H1 (cell line): ENCODE data around the gene TPST2. TPM values are rescaled to one million over a fixed set of nuclear protein-coding genes. Genes with fewer than 3 reads are reported as not detected.
A peak's percentile ranks its signal among the peaks of the same experiment; 100 is the strongest.

Source experiments
- CTCF ChIA-PET: fragments of 300-600 bp; sonication (Branson Sonifier 250); formaldehyde crosslinking; loops from one replicate; lab custom pipeline; 2021; ENCODE audit not compliant: partially characterized antibody; lab: Charles Lee
- POLR2A ChIA-PET: fragments of 300-600 bp; sonication (Branson Sonifier 250); formaldehyde crosslinking; loops from one replicate; lab custom pipeline; 2021; ENCODE audit warnings: inconsistent platforms; ENCODE audit not compliant: partially characterized antibody; lab: Charles Lee
- DNase-seq, 2 experiments: peaks; one replicate each; pipeline versions ENCODE4 v3.0.0 to v3.0.0-alpha.2; 2010 to 2022; ENCODE audit warnings: low spot score in 2 of 2, low read depth in 1 of 2, mixed read lengths in 1 of 2
- FAIRE-seq: peaks from 2 replicates; lab custom pipeline; 2011; peaks lifted over from hg19 to GRCh38; lab: Jason Lieb, UNC
- H2AFZ ChIP-seq: 2 replicates; pipeline ENCODE4 v1.8.1; 2012; ENCODE audit warnings: low read length, inconsistent platforms
- H2AK5ac ChIP-seq: 2 replicates; pipeline ENCODE4 v1.6.1; 2013; ENCODE audit warnings: low read depth, low read length
- H2BK120ac ChIP-seq: replicated peaks from 2 replicates; pipeline ENCODE3; 2013; ENCODE audit warnings: low read depth, low read length, inconsistent platforms
- H2BK12ac ChIP-seq: 2 replicates; pipeline ENCODE4 v1.6.1; 2013; ENCODE audit warnings: low read depth, low read length
- H2BK15ac ChIP-seq: 2 replicates; pipeline ENCODE4 v1.6.1; 2013; ENCODE audit warnings: low read length
- H2BK20ac ChIP-seq: 2 replicates; pipeline ENCODE4 v1.6.1; 2013; ENCODE audit warnings: low read length
- H2BK5ac ChIP-seq: 2 replicates; pipeline ENCODE4 v1.6.1; 2013; ENCODE audit warnings: low read depth, low read length
- H3K14ac ChIP-seq: 2 replicates; pipeline ENCODE4 v1.6.1; 2013; ENCODE audit warnings: inconsistent platforms; ENCODE audit not compliant: insufficient read length
- H3K18ac ChIP-seq: 2 replicates; pipeline ENCODE4 v1.6.1; 2013; ENCODE audit warnings: low read length; ENCODE audit errors: extremely low read depth
- H3K23ac ChIP-seq: 2 replicates; pipeline ENCODE4 v1.6.1; 2013; ENCODE audit warnings: inconsistent platforms; ENCODE audit not compliant: insufficient read length
- H3K23me2 ChIP-seq: 2 replicates; pipeline ENCODE4 v1.6.1; 2013; ENCODE audit warnings: low read depth, low read length
- H3K27ac ChIP-seq: 2 replicates; pipeline ENCODE4 v1.6.1; 2011; ENCODE audit warnings: low read depth, low read length, inconsistent platforms
- H3K27me3 ChIP-seq, 4 experiments: replicated peaks in 1 of 4; 1 replicate in 1 of 4; 2 replicates in 3 of 4; pipeline versions ENCODE4 v1.6.1 to v1.8.1; 2011 to 2013; ENCODE audit warnings: low read length in 3 of 4, mild to moderate bottlenecking in 3 of 4, inconsistent platforms in 2 of 4, mixed read lengths in 2 of 4, moderate library complexity in 1 of 4; ENCODE audit not compliant: control insufficient read depth in 3 of 4, insufficient read depth in 3 of 4; ENCODE audit errors: extremely low read depth in 1 of 4
- H3K36me3 ChIP-seq, 4 experiments: 2 replicates each; pipeline versions ENCODE4 v1.6.1 to v1.8.1; 2011 to 2013; ENCODE audit warnings: mild to moderate bottlenecking in 4 of 4, low read length in 3 of 4, moderate library complexity in 2 of 4, control low read depth in 1 of 4, inconsistent platforms in 1 of 4; ENCODE audit not compliant: insufficient read depth in 4 of 4, control insufficient read depth in 2 of 4
- H3K4ac ChIP-seq: replicated peaks from 2 replicates; pipeline ENCODE3; 2013; ENCODE audit warnings: low read length, low read depth, mixed read lengths, inconsistent platforms; ENCODE audit not compliant: insufficient read length
- H3K4me1 ChIP-seq, 4 experiments: replicated peaks in 1 of 4; 1 replicate in 1 of 4; 2 replicates in 3 of 4; pipeline versions ENCODE4 v1.6.1 to v1.8.1; 2011 to 2013; ENCODE audit warnings: low read length in 3 of 4, inconsistent platforms in 2 of 4, mixed read lengths in 1 of 4; ENCODE audit not compliant: insufficient read depth in 4 of 4, control insufficient read depth in 3 of 4
- H3K4me2 ChIP-seq, 2 experiments: 2 replicates each; pipeline versions ENCODE4 v1.6.1 to v1.8.1; 2011 to 2013; ENCODE audit warnings: low read depth in 2 of 2, low read length in 2 of 2, control low read depth in 1 of 2, inconsistent platforms in 1 of 2, mild to moderate bottlenecking in 1 of 2; ENCODE audit not compliant: insufficient read depth in 1 of 2
- H3K4me3 ChIP-seq, 4 experiments: fragments of 200-600, 300-600 bp in 1 of 4; sonication (generic), shearing (Covaris generic), sonication (Bioruptor Twin) in 1 of 4; 2 replicates each; pipeline versions ENCODE4 v1.5.1 to v1.8.1; 2011 to 2016; ENCODE audit warnings: low read length in 4 of 4, low read depth in 3 of 4, control low read depth in 2 of 4, inconsistent platforms in 2 of 4, mild to moderate bottlenecking in 2 of 4, mixed read lengths in 1 of 4, moderate library complexity in 1 of 4; ENCODE audit not compliant: insufficient read depth in 2 of 4; ENCODE audit errors: extremely low read depth in 1 of 4
- H3K56ac ChIP-seq: replicated peaks from 2 replicates; pipeline ENCODE3; 2013; ENCODE audit warnings: low read depth, mild to moderate bottlenecking, mixed read lengths, low read length, inconsistent platforms; ENCODE audit not compliant: insufficient read length
- H3K79me1 ChIP-seq: 2 replicates; pipeline ENCODE4 v1.6.1; 2013; ENCODE audit warnings: low read depth, low read length, control low read depth
- H3K79me2 ChIP-seq, 2 experiments: 2 replicates each; pipeline versions ENCODE4 v1.6.1 to v1.8.1; 2012 to 2013; ENCODE audit warnings: low read length in 2 of 2, mild to moderate bottlenecking in 2 of 2, inconsistent platforms in 1 of 2; ENCODE audit not compliant: insufficient read depth in 2 of 2, control insufficient read depth in 1 of 2
- H3K9ac ChIP-seq, 4 experiments: replicated peaks in 1 of 4; 1 replicate in 1 of 4; 2 replicates in 3 of 4; pipeline versions ENCODE4 v1.6.1 to v1.8.1; 2011 to 2013; ENCODE audit warnings: low read depth in 3 of 4, low read length in 3 of 4, control low read depth in 2 of 4, mild to moderate bottlenecking in 2 of 4, moderate library complexity in 2 of 4, inconsistent platforms in 1 of 4; ENCODE audit errors: extremely low read depth in 1 of 4
- H3K9me3 ChIP-seq, 2 experiments: 2 replicates each; pipeline versions ENCODE4 v1.6.1 to v1.8.1; 2012 to 2013; ENCODE audit warnings: mild to moderate bottlenecking in 2 of 2, moderate library complexity in 2 of 2, control low read depth in 1 of 2, inconsistent platforms in 1 of 2, low read depth in 1 of 2, low read length in 1 of 2, mixed read lengths in 1 of 2; ENCODE audit not compliant: insufficient read depth in 2 of 2
- H4K20me1 ChIP-seq, 2 experiments: replicated peaks in 1 of 2; 2 replicates each; pipeline versions ENCODE3 to v1.8.1; 2011 to 2013; ENCODE audit warnings: inconsistent platforms in 2 of 2, low read length in 2 of 2, mild to moderate bottlenecking in 1 of 2; ENCODE audit not compliant: insufficient read depth in 2 of 2, control insufficient read depth in 1 of 2
- H4K5ac ChIP-seq: 2 replicates; pipeline ENCODE4 v1.6.1; 2013; ENCODE audit warnings: low read length, low read depth, mixed read lengths, inconsistent platforms; ENCODE audit not compliant: insufficient read length
- H4K8ac ChIP-seq: 2 replicates; pipeline ENCODE4 v1.8.0; 2013; ENCODE audit warnings: mild to moderate bottlenecking, moderate library complexity, low read length, inconsistent platforms; ENCODE audit not compliant: insufficient read depth; ENCODE audit errors: extremely low read depth
- H4K91ac ChIP-seq: replicated peaks from 2 replicates; pipeline ENCODE3; 2013; ENCODE audit warnings: low read length, mixed read lengths, inconsistent platforms; ENCODE audit not compliant: insufficient read length
- CHD1 ChIP-seq: IDR thresholded peaks from 2 replicates; pipeline ENCODE4 v1.6.1; 2012; ENCODE audit warnings: low read depth, low read length, improper control_type of control experiment
- HDAC6 ChIP-seq: IDR thresholded peaks from one replicate; pipeline ENCODE4 v1.7.1; 2012; ENCODE audit warnings: low read depth, mild to moderate bottlenecking, inconsistent platforms, low read length, moderate library complexity
- JUN ChIP-seq: IDR thresholded peaks from 2 replicates; pipeline ENCODE4 v1.6.1; 2011; ENCODE audit warnings: low read depth, mild to moderate bottlenecking, improper control_type of control experiment, low read length
- MAFK ChIP-seq: IDR thresholded peaks from 2 replicates; pipeline ENCODE4 v1.6.1; 2012; ENCODE audit warnings: low read depth, mild to moderate bottlenecking, improper control_type of control experiment, low read length
- WGBS, 2 experiments: shearing (Covaris generic) in 1 of 2; methylation state at CpG; one replicate each; pipeline versions ENCODE4 v1.1.6 to v1.1.7; 2013 to 2015; ENCODE audit warnings: low lambda C conversion rate in 2 of 2, mixed read lengths in 2 of 2, inconsistent platforms in 1 of 2, low coverage in 1 of 2, missing lambda C conversion rate in 1 of 2; ENCODE audit not compliant: insufficient replicate concordance in 2 of 2, insufficient coverage in 1 of 2, insufficient read length in 1 of 2; ENCODE audit errors: extremely low coverage in 1 of 2, missing lambda C conversion rate in 1 of 2; 5-methylcytosine and 5-hydroxymethylcytosine counted together
- polyA plus RNA-seq, 7 experiments: library from polyadenylated mRNA; depleted of rRNA in 3 of 7; stranded (reverse) in 5 of 7; unstranded in 2 of 7; fragments of >200 nt in 5 of 7; fragments of 200-250 nt in 2 of 7; gene quantifications; 1 replicate in 5 of 7; 2 replicates in 1 of 7; 4 replicates in 1 of 7; pipeline versions ENCODE4 v1.2.1 to v1.2.3, GENCODE V29; 2011 to 2013; ENCODE audit warnings: missing spikeins in 2 of 7, mixed read lengths in 2 of 7
- total RNA-seq: library from RNA; stranded (reverse); fragmentation: NEBNext Ultra II Directional; extraction: Animal tissue kit (Norgen Biotek cat#: 25700); gene quantifications from 2 replicates; pipeline ENCODE4 v1.2.1, GENCODE V29; 2021
- TF ChIP-seq, protein P1 (sequence below): IDR thresholded peaks from 2 replicates; pipeline ENCODE4 v1.6.1; 2011; ENCODE audit warnings: low read depth, mild to moderate bottlenecking, low read length; ENCODE audit not compliant: insufficient read depth

TPST2 gene
- total and polyA plus RNA-seq, 2 of the 8 experiments (the other 6 are each of a cell fraction or from before 2014, with no cell fraction given) = 58.8 to 143 TPM

DNA sequence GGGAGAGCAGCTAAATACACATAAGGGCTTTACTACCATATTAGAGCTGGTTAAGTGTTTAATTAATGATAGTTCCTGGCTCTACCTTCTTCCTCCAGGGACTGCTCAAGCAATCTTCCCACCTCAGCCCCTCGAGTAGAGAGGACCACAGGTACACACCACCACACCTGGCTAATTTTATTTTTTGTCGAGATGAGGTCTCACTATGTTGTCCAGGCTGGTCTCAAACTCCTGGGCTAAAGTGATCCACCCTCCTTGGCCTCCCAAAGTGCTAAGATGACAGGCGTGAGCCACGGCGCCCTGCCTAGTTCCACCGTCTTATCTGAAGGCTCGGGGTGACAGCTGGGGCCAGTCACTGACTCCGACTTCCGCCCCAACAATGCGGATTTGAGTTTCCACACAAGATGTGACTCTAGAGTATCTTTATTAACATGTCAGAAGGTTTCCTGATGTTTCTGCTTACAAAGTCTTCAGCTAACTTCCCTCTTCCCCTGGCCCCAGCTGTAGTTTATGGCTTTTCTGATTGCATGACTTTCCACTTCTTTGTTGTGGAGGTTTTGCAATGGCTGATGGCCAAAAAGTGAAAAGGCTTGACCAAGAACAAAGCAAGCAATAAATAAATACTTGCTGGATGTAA is 16.8 kb downstream of the TPST2 start:
- CTCF ChIA-PET = interaction anchor here (0.7 to 2.1 kb wide), 4 partner anchors 9 to 96 kb away, joined by 3 to 6 read pairs (median 6); no protein-coding TSS in a partner anchor

More for the DNA sequence above, 16.8 kb downstream of the TPST2 start:
- Histone ChIP-seq H3K23ac (no peak overlapping the region), H3K23me2 (no peaks in the 10 kb centered on the region; the same call in 1 of the 2 replicates), H2AK5ac (no peak overlapping the region), H3K56ac (no peak overlapping the region), H4K20me1 (peaks cover 4 to 14% of the 10 kb centered on the region in 2 experiments), H3K27me3 (no peaks in the 10 kb centered on the region), H2BK5ac (no peak overlapping the region), H3K79me1 (peaks cover 27% of the 10 kb centered on the region), H4K91ac (no peak overlapping the region), H3K4ac (no peak overlapping the region), H2BK120ac (no peak overlapping the region), H3K36me3 (peaks cover 0 to 6% (median 0%) of the 10 kb centered on the region in 4 experiments; a peak in 3 of 8 replicates), H3K27ac (no peak overlapping the region), H2BK15ac (0 out of 2 replicates have a peak overlapping the region, but pooled peaks have one; percentile 47), H3K18ac (no peak overlapping the region), H3K9me3 (no peaks in the 10 kb centered on the region), H3K9ac (no peak overlapping the region), H2BK12ac (no peak overlapping the region), H3K4me2 (no peak overlapping the region), H3K4me1 (peaks cover 5 to 28% (median 7%) of the 10 kb centered on the region in 4 experiments), H2BK20ac (no peak overlapping the region), H4K5ac (no peak overlapping the region), H2AFZ (no peak overlapping the region), H3K79me2 (peaks cover 6 to 91% of the 10 kb centered on the region in 2 experiments), H3K14ac (no peak overlapping the region), H3K4me3 (no peak overlapping the region), H4K8ac (no peak overlapping the region)
- DNase-seq = no peak
- TF ChIP-seq JUN (no peak), CHD1 (no peak), MAFK (no peak), HDAC6 (no peak)
- TF ChIP-seq, protein P1, sequence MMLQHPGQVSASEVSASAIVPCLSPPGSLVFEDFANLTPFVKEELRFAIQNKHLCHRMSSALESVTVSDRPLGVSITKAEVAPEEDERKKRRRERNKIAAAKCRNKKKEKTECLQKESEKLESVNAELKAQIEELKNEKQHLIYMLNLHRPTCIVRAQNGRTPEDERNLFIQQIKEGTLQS = no peak
- POLR2A ChIA-PET = interaction anchor here (0.8 to 4.3 kb wide), 7 partner anchors 8 to 84 kb away, joined by 3 to 17 read pairs (median 4); partner anchors contain the start of gene MIAT
- WGBS, 2 experiments = 83% methylated on average over 10 of the region's 10 CpGs; no CpG with 5 or more reads in 1 of the 2 experiments
- no peak for FAIRE-seq
